NCI-H1694 (cell line): ENCODE measurements around the gene ZNF23.

Source experiments
- DNase-seq: peaks from one replicate; lab custom pipeline; 2025; lab: John Stamatoyannopoulos, UW

The ZNF23 gene

GRCh38 chr16:71467810-71468209 is 5.8 kb upstream of the ZNF23 start:
- DNase-seq, result no peak

- no peak for DNase-seq
Observed at GRCh38 chr16:71464231-71464630, 2.2 kb upstream of the ZNF23 start.

- DNase-seq, result no peak
Observed at GRCh38 chr16:71460941-71461340, 1.1 kb downstream of the ZNF23 start.

- DNase-seq, result no peak
Observed at GRCh38 chr16:71460236-71460635, 1.8 kb downstream of the ZNF23 start.

GRCh38 chr16:71459510-71459909 is 2.5 kb downstream of the ZNF23 start:
- no peak for DNase-seq

- no peak for DNase-seq
Observed at GRCh38 chr16:71456801-71457200, 5.2 kb downstream of the ZNF23 start.

GRCh38 chr16:71453036-71453435 is 9.0 kb downstream of the ZNF23 start:
- no peak for DNase-seq

GRCh38 chr16:71449020-71449419 is 13.0 kb downstream of the ZNF23 start:
- no peak for DNase-seq

GRCh38 chr16:71448274-71448866 is 13.7 kb downstream of the ZNF23 start:
- no peak for DNase-seq

GRCh38 chr16:71443714-71444113 is 18.3 kb downstream of the ZNF23 start:
- no peak for DNase-seq

- DNase-seq, result no peak
Observed at GRCh38 chr16:71442051-71442440, 20.0 kb downstream of the ZNF23 start, which contains the start of gene TLE7. Gene TLE7 (minus strand): TSS chr16:71442054. CDS start chr16:71433324, 8,730 bp downstream.

GRCh38 chr16:71441348-71442050 is 20.5 kb downstream of the ZNF23 start:
- no peak for DNase-seq

GRCh38 chr16:71440669-71441347 is 21.2 kb downstream of the ZNF23 start:
- no peak for DNase-seq

GRCh38 chr16:71439523-71439922 is 22.5 kb downstream of the ZNF23 start:
- DNase-seq, result no peak

GRCh38 chr16:71436473-71436872 is 25.6 kb downstream of the ZNF23 start:
- DNase-seq, result no peak

GRCh38 chr16:71432906-71433305 is 29.1 kb downstream of the ZNF23 start:
- no peak for DNase-seq

GRCh38 chr16:71431991-71432390 is 30.1 kb downstream of the ZNF23 start:
- no peak for DNase-seq

- DNase-seq, result no peak
Observed at GRCh38 chr16:71431176-71431575, 30.9 kb downstream of the ZNF23 start.

GRCh38 chr16:71430744-71431143 is 31.3 kb downstream of the ZNF23 start:
- no peak for DNase-seq

GRCh38 chr16:71429581-71429980 is 32.5 kb downstream of the ZNF23 start:
- DNase-seq, result no peak

- no peak for DNase-seq
Observed at GRCh38 chr16:71428883-71429282, 33.2 kb downstream of the ZNF23 start.

GRCh38 chr16:71428385-71428784 is 33.7 kb downstream of the ZNF23 start:
- DNase-seq, result no peak

GRCh38 chr16:71426880-71427615 is 35.0 kb downstream of the ZNF23 start:
- DNase-seq, result no peak
